ENCODE measurements around the gene DAB2IP. TPM values are rescaled to one million over a fixed set of nuclear protein-coding genes. Genes with fewer than 3 reads are reported as not detected.

The DAB2IP gene
- total RNA-seq, 2 donors from 2014 or later, result 70.7 to 71.0 TPM

- Mint-ChIP-seq H3K27me3 (ENCODE audit: insufficient read depth) (no peaks in the 10 kb centered on the region), H3K4me1 (no peaks in the 10 kb centered on the region), H3K4me3 (no peak overlapping the region), H3K9me3 (no peaks in the 10 kb centered on the region), H3K27ac (no peak overlapping the region), H3K36me3 (ENCODE audit: low read depth) (peaks cover 71% of the 10 kb centered on the region)
- DNase-seq, result no peak
- Histone ChIP-seq H3K9ac (ENCODE audit: extremely low read depth, low read length, poor library complexity, severe bottlenecking) (no peak overlapping the region), H3K27me3 (ENCODE audit: control insufficient read depth, insufficient read depth, low read length, poor library complexity, severe bottlenecking) (no peaks in the 10 kb centered on the region), H3K4me1 (ENCODE audit: control insufficient read depth, insufficient read depth, low read length) (no peaks in the 10 kb centered on the region), H3K36me3 (ENCODE audit: control insufficient read depth, insufficient read depth, low read length) (peaks cover 47% of the 10 kb centered on the region), H3K9me3 (ENCODE audit: control insufficient read depth, low read length) (no peaks in the 10 kb centered on the region), H3K27ac (ENCODE audit: low read depth, low read length) (no peak overlapping the region), H3K4me3 (ENCODE audit: low read length) (no peak overlapping the region)
- WGBS, 2 experiments (ENCODE audit: insufficient coverage in 1 of 2, insufficient read length in 1 of 2), result 94 to 95% methylated on average over 30 to 45 of the region's 45 CpGs
- no peak for TF ChIP-seq CTCF (conservative IDR thresholded peaks at IDR 0.05)
Observed at GRCh38 chr9:121772600-121773285, 121.3 kb downstream of the DAB2IP start.

- Mint-ChIP-seq H3K36me3 (ENCODE audit: low read depth) (peaks cover 70% of the 10 kb centered on the region), H3K9me3 (peaks cover 1% of the 10 kb centered on the region), H3K27ac (no peak overlapping the region), H3K4me3 (no peak overlapping the region), H3K4me1 (no peaks in the 10 kb centered on the region), H3K27me3 (ENCODE audit: insufficient read depth) (no peaks in the 10 kb centered on the region)
- 93 to 96% methylated on average over 13 to 18 of the region's 18 CpGs for WGBS, 2 experiments (ENCODE audit: insufficient coverage in 1 of 2, insufficient read length in 1 of 2)
- no peak overlapping the region for H3K9ac ChIP-seq (ENCODE audit: extremely low read depth, low read length, poor library complexity, severe bottlenecking)
- DNase-seq, result no peak
- H3K36me3 ChIP-seq (ENCODE audit: control insufficient read depth, insufficient read depth, low read length), result peaks cover 54% of the 10 kb centered on the region
- H3K27me3 ChIP-seq (ENCODE audit: control insufficient read depth, insufficient read depth, low read length, poor library complexity, severe bottlenecking), result no peaks in the 10 kb centered on the region
- H3K4me1 ChIP-seq (ENCODE audit: control insufficient read depth, insufficient read depth, low read length), result no peaks in the 10 kb centered on the region
- no peak overlapping the region for H3K4me3 ChIP-seq (ENCODE audit: low read length)
- H3K27ac ChIP-seq (ENCODE audit: low read depth, low read length), result no peak overlapping the region
- no peak for TF ChIP-seq CTCF (conservative IDR thresholded peaks at IDR 0.05)
- H3K9me3 ChIP-seq (ENCODE audit: control insufficient read depth, low read length), result peaks cover 2% of the 10 kb centered on the region
Observed at GRCh38 chr9:121773286-121773953, 122.0 kb downstream of the DAB2IP start.

- Histone ChIP-seq H3K27me3 (ENCODE audit: control insufficient read depth, insufficient read depth, low read length, poor library complexity, severe bottlenecking) (no peaks in the 10 kb centered on the region), H3K9me3 (ENCODE audit: control insufficient read depth, low read length) (peaks cover 5% of the 10 kb centered on the region), H3K27ac (ENCODE audit: low read depth, low read length) (no peak overlapping the region), H3K36me3 (ENCODE audit: control insufficient read depth, insufficient read depth, low read length) (peaks cover 57% of the 10 kb centered on the region), H3K4me3 (ENCODE audit: low read length) (no peak overlapping the region), H3K4me1 (ENCODE audit: control insufficient read depth, insufficient read depth, low read length) (no peaks in the 10 kb centered on the region), H3K9ac (ENCODE audit: extremely low read depth, low read length, poor library complexity, severe bottlenecking) (no peak overlapping the region)
- H3K27ac Mint-ChIP-seq, result no peak overlapping the region
- TF ChIP-seq CTCF (conservative IDR thresholded peaks at IDR 0.05), result no peak
- H3K9me3 Mint-ChIP-seq, result peaks cover 1% of the 10 kb centered on the region
- peaks cover 71% of the 10 kb centered on the region for H3K36me3 Mint-ChIP-seq (ENCODE audit: low read depth)
- no peak overlapping the region for H3K4me3 Mint-ChIP-seq
- WGBS, 2 experiments (ENCODE audit: insufficient coverage in 1 of 2, insufficient read length in 1 of 2), result 95 to 97% methylated on average over 10 to 19 of the region's 19 CpGs
- no peaks in the 10 kb centered on the region for H3K27me3 Mint-ChIP-seq (ENCODE audit: insufficient read depth)
- no peak for DNase-seq
- no peaks in the 10 kb centered on the region for H3K4me1 Mint-ChIP-seq
Observed at GRCh38 chr9:121773954-121774714, 122.7 kb downstream of the DAB2IP start.
